GM19023 (cell line): Measurements from ENCODE around the gene KCNJ18.
"Not testable (repeated sequence)": the region's sequence is repeated elsewhere in the genome, so short reads cannot be mapped to it uniquely, and the experiment has no call there.

Experiments
- ATAC-seq: cut with Tn5 transposase; IDR thresholded peaks from one replicate; pipeline ENCODE4 v1.9.1; 2021; ENCODE audit warnings: mild to moderate bottlenecking, moderate library complexity; ENCODE audit not compliant: unreplicated experiment

Gene KCNJ18

DNA sequence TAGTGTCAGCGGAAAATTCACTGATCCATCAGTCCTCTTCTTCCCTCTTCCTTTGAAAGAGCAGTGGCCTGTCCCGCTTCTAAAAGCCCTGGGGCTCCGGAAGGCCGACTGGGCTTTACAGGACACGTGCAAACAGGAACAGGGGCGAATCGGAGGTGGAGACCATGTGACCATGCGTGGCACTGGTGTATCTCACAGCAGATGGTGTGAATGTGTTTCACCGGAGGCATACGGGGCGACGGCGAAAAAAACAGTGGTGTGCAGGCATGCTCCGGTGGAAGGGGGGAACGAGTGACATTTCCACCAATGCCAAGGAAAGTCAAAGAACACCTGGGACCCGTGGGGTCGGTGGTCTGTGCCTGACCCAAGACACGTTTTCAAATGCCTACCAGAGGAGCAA is 8.4 kb upstream of the KCNJ18 start:
- ATAC-seq, result not testable (repeated sequence)

DNA sequence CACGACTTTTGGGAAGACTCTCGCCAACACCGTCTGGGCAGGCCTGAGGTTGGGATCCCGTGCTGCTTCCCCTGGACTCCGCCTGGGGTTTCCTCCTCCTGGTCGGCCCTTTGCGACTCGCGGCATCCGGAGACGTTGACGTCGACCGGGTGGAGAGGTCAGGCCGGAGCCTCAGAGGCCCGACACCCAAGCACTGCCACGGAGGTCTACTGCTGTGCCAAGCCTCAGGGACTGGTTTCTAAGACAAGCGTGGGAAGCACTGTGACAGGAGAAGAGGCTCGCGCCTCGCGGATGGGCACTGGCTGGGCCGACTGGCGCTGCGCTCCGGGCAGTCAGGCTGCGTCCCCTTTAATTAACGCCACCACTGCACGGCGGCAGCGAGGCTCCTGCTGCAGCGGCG is 7.9 kb upstream of the KCNJ18 start:
- ATAC-seq, result not testable (repeated sequence)

DNA sequence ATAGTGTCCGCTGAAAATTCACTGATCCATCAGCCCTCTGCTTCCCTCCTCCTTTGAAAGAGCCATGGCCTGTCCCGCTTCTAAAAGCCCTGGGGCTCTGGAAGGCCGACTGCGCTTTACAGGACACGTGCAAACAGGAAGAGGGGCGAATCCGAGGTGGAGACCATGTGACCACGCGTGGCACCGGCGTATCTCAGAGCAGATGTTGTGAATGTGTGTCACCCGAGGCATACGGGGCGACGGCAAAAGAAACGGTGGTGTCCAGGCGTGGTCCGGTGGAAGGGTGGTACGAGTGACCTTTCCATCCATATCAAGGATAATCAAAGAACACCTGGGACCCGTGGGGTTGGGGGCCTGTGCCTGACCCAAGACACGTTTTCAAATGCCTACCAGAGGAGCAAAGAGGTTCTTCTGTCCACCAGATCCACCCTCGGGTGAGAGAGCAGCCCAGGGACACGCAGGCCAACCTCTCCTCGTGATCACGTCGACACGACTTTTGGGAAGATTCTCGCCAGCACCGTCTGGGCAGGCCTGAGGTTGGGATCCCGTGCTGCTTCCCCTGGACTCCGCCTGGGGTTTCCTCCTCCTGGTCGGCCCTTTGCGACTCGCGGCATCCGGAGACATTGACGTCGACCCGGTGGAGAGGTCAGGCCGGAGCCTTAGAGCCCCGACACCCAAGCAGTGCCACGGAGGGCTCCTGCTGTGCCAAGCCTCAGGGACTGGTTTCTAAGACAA is 7.1 kb upstream of the KCNJ18 start:
- ATAC-seq, result not testable (repeated sequence)

DNA sequence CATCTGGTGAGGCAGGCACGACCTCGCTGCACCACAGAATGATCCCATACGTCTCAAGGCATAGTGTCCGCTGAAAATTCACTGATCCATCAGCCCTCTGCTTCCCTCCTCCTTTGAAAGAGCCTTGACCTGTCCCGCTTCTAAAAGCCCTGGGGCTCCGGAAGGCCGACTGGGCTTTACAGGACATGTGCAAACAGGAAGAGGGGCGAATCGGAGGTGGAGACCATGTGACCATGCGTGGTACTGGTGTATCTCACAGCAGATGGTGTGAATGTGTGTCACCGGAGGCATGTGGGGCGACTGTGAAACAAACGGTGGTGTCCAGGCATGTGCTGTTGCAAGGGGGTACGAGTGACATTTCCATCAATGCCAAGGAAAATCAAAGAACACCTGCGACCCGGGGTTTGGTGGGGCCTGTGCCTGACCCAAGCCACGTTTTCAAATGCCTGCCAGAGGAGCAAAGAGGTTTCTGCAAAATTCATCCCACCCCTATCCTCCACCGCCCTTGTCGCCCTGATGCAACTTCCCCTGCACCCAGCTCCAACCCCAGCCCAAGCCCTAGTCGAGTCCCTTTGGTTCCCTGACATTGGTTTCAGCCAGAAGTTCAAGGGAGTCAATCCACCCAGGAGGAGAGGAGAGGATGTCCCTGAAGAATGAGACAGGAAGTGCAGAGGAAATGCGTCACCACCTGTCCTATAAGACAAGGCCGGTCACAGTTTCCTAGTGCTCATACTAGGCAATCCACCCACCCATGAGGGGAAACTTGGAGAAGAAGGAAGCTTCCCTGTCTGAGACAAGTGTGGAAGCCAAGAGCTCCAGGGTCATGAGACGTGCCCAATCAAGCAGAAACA is 5.9 kb upstream of the KCNJ18 start:
- no peak for ATAC-seq

DNA sequence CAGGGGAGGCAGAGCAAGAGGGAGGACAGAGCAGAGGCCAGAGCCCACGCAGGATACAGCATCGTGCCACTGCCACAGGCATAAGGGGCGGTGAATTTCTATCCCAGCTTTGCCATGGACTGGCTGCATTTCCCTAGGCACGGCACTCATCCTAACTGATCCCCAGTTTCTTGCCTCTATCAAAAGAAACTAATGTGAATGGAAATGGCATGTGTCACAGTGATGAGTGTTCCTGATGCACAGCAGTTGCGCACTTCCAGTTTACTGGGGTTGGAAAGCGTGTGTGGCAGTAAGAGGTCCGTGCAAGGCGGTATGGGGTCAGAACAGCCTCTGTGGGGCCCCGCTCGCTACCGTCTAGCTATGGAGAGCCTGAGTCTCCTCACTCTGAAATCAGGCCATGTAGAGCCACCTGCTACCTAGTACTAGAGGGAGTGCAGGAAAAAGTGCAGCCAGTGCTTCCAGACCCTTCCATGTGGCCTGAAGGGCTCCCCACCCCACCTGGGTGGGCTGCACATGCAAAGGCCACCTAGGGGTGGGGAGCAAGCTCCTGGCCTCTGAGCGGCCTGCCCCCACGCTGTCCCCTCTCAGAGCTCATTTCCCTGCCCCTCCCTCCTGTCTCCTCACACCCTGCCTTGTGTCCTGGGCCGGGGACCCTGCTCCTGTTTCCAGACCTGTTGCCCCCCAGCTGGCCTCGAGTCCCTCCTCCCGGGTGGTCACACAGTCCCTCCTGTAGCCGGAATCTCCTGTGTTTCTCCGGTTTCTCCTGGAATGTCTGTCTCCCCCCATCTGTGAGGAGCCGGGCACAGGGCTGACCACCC is 5.0 kb upstream of the KCNJ18 start:
- ATAC-seq, result no peak

DNA sequence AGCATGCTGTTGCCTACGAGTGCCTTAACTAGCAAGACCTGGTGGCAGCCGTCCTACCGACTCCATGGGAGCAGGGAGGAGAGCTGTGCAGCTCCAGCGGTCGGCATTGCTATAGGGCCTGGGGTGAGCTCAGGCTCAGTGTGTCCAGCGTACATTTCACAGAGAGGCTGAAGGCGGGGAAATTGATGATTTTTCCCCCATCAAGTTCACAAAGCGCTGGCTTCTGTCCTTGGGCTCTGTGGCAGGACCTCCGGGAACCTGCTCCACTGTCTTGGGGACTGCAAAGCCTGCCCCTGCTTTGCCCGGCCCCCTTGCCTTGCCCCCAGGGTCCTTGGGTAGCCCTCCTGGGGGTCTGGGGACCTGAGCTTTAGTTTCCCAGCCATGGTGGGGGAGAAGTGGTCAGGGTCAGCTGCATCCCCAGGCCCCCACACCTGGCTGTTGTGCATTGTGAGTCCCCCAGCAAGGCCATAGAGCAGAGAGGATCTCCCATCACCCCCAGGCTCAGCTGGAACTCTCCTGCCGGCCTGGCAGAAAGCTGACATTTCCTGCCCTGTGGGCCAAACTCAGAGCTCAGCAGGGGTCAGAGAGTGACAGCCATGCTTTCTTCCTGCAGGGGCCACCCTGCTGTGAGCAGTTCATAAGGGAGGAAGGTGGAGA is 3.9 kb upstream of the KCNJ18 start:
- no peak for ATAC-seq

DNA sequence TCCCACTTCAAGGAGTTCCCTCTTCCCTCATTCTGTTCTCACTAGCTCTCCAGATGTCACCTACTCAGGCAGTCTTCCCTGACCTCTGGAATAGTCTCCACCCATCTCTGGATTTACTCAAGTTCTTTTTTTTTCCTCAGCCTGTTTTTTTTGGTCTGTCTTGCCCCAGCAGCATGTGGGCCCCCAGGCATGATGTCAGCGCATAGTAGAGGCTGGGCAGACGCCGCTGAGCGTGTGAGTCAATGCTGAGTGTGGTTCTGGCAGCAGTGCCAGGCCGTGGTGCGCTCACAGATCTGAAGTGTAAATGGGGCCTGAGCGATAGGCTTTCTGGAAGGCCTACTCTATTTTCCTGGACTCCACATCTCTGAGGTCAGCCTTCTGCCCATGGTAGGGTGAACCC is 2.7 kb upstream of the KCNJ18 start:
- ATAC-seq, result no peak

DNA sequence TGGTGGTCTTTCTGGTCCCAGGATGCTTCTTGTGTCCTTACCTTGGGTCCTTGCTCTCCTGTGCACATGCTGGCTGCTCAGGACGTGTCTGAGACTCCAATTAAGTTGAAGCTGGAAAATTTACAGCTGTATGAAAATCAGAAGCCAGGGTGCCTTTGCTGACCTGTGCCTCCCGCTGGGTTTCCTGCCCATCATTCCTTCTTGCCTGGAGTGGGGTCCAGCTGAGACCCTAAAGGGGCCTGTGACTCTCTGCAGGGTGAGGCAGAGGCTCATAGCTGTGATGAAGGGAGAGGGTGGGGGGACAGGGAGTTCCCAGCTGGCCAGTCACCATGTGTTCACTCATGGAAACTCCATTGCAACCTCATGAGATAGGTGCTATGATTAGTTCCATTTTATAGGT is 1.5 kb upstream of the KCNJ18 start:
- not testable (repeated sequence) for ATAC-seq

DNA sequence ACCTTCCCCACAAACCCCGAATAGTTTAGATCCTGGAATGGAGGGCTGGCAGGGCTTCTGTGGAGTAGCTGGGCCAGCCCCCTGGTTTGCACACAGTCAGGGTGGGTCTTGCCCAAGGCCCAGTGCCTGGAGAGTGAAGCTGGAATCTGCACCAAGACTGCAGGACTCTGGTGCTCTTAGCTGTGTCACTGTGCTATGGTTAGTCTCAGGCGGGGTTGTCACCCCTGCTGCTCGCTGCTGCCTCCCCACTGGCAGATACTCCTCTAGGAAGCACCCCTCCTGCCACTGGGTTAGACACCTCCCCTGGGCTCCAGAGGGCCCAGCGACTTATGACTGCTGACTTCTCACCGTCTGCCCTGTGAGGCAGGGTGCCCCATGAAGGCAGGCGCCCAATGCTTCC is 842 bp upstream of the KCNJ18 start:
- ATAC-seq, result not testable (repeated sequence)

DNA sequence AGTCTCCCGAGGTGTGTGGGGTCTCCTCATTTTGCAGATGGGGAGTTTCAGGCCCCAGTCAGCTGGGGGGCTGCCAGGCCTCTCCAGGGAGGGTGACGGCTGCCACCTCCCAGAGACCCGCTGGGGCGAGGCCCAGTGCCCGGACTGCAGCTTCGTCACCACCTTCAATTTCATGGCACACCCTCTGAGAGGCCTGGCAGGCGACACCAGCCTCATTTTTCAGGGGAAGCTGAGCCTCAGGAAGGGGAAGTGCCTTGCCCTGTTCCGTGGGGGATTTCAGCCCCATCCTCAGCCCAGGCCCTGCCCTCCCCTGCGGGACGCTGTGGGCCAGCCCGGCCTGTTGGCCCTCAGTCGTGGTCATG is 362 bp downstream of the KCNJ18 start:
- not testable (repeated sequence) for ATAC-seq

DNA sequence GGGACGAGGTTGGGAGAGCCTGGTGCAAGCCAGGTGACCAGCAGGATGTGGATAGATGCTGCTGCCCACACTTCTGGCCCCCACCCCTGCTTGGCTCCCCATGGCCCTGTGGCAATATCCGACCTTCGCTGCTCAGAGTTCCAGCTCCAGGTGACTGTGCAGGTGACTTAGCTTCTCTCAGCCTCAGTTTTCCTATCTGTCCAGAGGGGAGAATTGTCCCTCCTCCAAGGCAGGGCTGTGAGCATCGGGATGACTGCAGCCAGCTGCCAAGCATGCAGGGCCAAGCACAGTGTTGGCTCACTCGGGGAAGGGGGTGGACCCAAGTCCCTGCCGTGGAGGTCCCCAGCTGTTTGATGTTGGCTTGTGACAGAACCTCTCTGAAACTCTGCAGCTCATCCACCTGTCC is 1.1 kb downstream of the KCNJ18 start:
- ATAC-seq, result not testable (repeated sequence)

DNA sequence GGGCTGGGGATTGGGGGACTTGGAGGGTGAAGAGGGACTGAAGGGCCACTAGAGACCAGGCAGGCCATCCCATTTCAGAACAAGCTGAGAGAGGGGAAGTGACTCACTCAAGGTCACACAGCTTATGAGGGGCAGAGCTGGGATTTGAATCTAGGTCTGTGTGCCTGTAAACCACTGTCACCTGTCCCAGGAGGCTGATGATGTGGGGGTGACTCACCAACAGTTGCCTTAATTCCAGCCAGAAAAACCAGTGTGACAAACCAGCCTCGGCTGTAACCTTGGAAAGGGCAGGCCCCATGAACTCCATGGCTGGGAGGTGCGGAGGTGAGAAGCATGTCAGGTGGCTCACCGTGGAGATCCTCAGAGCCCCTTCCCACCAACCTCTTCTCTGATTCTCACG is 1.6 kb downstream of the KCNJ18 start:
- ATAC-seq, result not testable (repeated sequence)

DNA sequence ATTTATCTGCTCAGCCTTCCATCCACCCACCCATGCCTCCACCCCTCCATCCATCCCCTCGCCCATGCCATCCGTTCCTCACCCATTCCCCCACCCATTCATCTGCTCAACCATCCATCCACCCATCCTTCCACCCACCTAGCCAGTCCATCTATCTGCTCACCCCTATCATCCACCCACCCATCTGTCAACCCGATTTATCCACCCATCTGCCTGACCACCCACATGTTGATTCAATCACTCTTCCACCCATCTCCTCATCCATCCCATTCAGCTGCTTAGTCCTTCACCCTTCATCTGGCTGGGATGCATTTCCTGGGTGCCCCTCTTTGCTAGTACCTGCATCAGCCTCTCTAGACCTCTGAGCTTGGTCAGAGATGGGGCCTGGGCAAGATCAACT is 3.9 kb downstream of the KCNJ18 start:
- ATAC-seq, result not testable (repeated sequence)

DNA sequence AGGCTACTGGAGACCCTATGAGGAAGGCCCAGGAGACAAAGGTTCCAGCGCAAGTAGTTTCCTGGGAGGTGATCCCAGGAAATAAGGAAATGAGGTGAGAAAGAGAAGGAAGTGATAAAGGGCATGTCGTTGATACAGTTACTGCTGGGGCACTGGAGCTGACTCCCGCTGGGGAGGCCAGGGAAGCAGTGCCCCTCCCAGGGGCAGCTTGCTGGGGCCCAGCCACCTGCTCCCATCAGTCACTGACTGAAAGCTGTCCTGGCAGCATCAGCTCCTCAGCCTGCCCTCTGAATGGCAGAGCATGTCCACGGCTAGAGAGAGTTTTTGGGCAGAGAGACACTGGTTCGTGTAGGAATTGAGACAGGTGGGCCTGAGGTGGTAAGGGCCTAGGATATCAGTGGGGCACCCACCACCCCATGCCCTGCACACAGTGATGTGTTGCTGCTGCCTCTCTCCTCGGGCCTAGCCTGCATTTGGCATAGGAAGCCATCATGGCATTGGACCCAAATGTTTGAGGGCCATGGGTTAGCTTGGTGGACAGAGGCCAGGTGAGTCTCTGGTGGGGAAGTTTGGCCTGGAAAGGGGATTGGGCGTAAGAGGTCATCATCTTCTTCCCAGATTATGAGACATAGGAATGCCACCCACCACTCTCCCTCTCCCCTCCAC is 4.7 kb downstream of the KCNJ18 start:
- not testable (repeated sequence) for ATAC-seq

DNA sequence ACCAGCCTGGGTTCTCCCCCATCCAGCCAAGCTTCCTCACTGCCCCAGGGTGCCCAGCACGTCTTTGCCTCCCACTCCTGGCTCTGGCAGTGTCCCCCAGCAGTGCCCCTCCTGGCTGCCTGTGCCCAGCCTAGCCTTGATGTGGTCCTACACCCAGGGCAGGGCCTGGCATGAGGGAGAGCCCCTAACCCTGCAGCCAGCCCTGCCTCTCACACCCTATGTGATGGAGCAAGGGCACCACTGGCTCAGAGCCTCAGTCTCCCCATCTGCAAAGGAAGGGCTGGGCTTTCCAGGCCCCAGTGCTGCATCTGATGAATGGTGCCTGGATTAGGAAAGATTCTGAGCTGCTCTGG is 5.2 kb downstream of the KCNJ18 start:
- not testable (repeated sequence) for ATAC-seq

DNA sequence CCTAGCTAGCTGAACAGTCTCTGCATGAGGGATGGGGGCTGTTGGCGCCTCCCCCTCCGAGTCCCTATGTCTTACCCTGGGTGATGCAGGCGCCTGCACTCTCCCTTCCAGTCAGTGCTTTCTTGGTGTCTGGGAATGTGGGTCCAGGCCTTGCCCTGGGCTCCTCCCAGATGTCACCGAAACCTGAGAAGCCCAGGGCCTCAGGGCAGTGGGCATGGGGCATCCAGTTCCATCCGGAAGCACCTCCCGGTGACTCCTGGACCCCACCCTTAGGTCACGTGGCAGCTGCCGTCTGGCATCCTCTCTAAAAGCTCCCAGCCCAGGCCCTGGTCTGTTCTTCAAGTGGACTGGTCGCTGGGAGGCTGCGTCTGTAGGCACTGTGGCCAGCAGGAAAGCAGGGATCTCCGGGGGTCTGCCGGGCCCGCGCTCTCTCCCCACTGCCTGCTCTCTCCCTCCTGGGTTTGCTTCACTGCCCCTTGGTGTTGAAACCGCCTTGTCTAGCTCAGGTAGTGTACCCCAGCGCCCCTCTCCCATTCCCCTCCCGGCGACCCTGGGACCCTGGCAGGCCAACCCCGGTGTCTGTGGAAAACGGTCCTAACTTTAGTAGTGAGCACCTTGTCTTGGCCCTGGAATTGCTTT is 6.2 kb downstream of the KCNJ18 start:
- ATAC-seq, result not testable (repeated sequence)

DNA sequence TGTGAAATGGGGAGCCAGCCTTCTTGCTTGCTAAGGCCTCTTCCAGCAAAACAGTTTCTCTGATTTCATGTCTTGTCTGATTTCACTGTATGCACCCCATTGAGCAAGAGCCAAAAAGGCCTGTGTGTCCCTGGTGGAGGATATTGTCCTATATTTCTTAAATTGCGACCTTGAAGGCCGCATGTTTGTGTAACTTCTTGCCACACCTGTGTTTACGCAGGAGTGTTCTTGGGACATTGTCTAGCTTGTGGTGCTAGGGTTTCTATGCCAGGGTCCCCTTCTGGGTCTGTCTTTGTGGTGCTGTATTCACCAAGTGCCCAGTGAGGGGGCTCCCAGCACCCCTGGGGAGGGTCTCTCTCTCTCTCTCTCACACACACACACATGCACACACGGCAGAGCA is 6.8 kb downstream of the KCNJ18 start:
- not testable (repeated sequence) for ATAC-seq

DNA sequence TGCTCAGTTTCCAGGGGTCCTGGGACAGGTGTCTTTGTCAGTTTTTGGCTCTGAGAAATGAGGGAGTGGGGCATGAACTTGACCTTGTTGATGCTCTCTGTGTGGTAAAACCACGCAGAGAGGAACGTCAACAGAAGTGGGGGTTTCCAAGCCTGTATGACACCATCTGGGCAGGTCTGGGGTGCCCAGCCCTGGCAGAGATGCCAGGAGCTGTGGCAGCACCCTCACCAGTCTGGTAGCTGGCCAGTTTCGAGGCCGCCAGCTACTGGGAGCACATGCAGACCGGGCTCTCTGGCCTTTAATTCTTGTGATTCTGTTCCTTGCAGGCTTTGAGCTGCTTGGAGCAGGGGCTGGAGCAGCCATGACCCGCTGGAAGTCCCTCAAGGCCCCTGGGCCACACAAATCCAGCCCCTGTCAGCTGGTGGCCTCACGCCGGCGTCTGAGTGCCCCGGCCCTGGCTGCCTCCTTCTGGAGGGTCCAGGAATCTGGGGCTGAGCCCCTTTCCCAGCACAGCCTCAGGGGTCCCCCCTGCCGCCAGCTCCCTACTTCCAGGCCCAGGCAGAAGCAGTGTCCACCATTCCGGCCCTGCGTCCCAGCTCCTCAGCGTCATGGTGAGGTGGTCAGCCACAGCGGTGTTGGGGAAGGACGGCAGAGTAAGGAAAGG is 7.4 kb downstream of the KCNJ18 start:
- not testable (repeated sequence) for ATAC-seq

DNA sequence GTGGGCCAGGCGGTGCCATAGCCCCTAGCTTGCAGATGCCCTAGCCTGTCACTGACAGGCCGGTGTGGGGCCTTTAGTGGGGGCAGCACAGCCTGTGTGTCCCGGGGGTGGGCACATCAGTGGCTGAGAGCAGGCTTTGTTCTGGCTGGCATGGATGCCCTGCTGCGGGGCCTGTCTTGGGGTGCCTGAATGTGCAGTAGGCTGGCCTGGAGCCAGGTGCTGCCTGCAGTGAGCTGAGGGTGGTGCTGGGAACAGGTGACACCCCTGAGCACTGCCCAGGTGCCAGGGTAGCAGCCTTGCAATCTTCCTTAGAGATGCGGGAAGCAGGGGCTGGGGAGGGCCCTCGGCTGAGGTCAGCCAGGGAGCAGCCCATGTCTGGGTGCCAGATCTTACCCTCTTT is 8.8 kb downstream of the KCNJ18 start:
- ATAC-seq, result not testable (repeated sequence)
